Nephron (organoid): ENCODE results near the gene PSORS1C1.
"Not testable (repeated sequence)": the region's sequence is repeated elsewhere in the genome, so short reads cannot be mapped to it uniquely, and the experiment has no call there.

Experiments used
- H3K27ac Mint-ChIP-seq, 3 experiments: 2 replicates each; pipeline ENCODE4 v1.8.0; 2020; ENCODE audit warnings: mixed read lengths in 3 of 3, mild to moderate bottlenecking in 2 of 3, moderate library complexity in 1 of 3
- H3K27me3 Mint-ChIP-seq: 2 replicates; pipeline ENCODE4 v1.8.0; 2021; ENCODE audit warnings: low read depth, mild to moderate bottlenecking, moderate library complexity, mixed read lengths
- H3K36me3 Mint-ChIP-seq: 2 replicates; pipeline ENCODE4 v1.8.0; 2020; ENCODE audit warnings: low read depth, mixed read lengths
- H3K4me1 Mint-ChIP-seq: 2 replicates; pipeline ENCODE4 v1.8.0; 2020; ENCODE audit warnings: mixed read lengths
- H3K4me3 Mint-ChIP-seq, 3 experiments: 2 replicates each; pipeline ENCODE4 v1.8.0; 2020; ENCODE audit warnings: mild to moderate bottlenecking in 3 of 3, mixed read lengths in 3 of 3, moderate library complexity in 2 of 3
- H3K9me3 Mint-ChIP-seq: 2 replicates; pipeline ENCODE4 v1.8.0; 2020; ENCODE audit warnings: mixed read lengths
- TF ChIP-seq, protein P1 (sequence below), 3 experiments: fragments of 200-600 bp; sonication (generic); IDR thresholded peaks; one replicate each; pipeline ENCODE4 v1.5.0; 2021; ENCODE audit warnings: antibody characterized with exemption in 3 of 3; ENCODE audit not compliant: unreplicated experiment in 3 of 3

The PSORS1C1 gene

DNA sequence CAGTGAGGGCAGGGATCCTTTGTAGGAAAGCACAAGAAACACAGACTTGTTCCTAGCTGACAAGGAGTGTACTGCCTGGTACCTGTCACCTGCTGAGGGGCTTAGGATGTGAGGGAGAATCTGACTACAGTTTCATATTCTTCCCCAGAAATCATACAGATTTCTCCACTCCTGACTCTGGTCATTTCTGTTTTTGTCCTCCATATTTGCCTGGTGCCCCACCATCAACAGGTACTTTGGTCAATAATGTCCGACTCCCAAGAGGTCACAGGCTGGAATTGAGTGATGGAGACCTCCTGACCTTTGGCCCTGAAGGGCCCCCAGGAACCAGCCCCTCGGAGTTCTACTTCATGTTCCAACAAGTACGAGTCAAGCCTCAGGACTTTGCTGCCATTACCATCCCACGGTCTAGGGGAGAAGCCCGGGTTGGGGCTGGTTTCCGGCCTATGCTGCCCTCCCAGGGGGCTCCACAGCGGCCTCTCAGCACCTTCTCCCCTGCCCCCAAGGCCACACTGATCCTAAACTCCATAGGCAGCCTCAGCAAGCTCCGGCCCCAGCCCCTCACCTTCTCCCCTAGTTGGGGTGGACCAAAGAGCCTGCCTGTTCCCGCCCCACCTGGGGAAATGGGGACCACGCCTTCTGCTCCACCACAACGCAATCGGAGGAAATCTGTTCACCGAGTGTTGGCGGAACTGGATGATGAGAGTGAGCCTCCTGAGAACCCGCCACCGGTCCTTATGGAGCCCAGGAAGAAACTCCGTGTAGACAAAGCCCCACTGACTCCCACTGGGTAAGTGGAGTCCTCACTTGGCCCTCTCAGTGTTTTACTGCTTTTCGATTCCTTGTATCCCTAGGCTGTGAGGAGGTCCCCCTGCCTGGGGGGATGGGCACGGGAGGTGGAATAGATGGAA, 46.9 kb downstream of the PSORS1C1 start:
- Mint-ChIP-seq H3K36me3 (peaks cover 4% of the 10 kb centered on the region), H3K27me3 (no peaks in the 10 kb centered on the region), H3K4me1 (peaks cover 16% of the 10 kb centered on the region), H3K27ac (no peak overlapping the region), H3K4me3 (peak overlapping the region in 2 of 3 experiments; percentile 35 to 60), H3K9me3 (no peaks in the 10 kb centered on the region)
- TF ChIP-seq, protein P1, sequence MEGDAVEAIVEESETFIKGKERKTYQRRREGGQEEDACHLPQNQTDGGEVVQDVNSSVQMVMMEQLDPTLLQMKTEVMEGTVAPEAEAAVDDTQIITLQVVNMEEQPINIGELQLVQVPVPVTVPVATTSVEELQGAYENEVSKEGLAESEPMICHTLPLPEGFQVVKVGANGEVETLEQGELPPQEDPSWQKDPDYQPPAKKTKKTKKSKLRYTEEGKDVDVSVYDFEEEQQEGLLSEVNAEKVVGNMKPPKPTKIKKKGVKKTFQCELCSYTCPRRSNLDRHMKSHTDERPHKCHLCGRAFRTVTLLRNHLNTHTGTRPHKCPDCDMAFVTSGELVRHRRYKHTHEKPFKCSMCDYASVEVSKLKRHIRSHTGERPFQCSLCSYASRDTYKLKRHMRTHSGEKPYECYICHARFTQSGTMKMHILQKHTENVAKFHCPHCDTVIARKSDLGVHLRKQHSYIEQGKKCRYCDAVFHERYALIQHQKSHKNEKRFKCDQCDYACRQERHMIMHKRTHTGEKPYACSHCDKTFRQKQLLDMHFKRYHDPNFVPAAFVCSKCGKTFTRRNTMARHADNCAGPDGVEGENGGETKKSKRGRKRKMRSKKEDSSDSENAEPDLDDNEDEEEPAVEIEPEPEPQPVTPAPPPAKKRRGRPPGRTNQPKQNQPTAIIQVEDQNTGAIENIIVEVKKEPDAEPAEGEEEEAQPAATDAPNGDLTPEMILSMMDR (IDR thresholded peaks at IDR 0.05; ENCODE audit: unreplicated experiment in 3 of 3) = no peak

DNA sequence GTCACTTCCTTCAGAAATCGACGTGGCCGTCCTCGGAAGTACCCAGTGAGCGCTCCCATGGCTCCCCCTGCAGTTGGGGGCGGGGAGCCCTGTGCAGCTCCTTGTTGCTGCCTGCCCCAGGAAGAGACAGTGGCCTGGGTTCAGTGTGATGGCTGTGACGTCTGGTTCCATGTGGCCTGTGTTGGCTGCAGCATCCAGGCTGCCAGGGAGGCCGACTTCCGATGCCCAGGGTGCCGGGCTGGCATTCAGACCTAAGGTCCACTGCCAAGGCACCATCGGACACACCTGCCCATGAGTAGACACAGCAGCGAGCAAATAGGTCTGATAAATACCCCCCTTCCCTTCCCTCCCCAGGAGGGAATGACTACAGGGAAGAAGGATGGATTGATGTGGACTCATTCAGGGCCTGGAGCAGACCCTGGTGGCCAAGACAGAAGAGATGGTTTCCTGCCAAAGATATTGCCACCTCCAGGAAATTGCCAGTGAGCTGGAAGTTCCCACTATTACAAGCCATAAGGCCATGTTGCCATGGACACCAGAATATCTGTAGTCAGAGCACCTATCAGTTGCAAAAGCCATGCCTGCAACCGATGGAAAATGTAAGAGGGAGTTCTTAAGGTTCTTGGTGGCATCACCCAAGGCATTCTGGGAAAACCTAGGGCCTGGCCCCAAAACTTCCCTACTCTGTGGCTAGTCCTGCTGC, 48.0 kb downstream of the PSORS1C1 start:
- H3K36me3 Mint-ChIP-seq = peaks cover 4% of the 10 kb centered on the region
- H3K4me1 Mint-ChIP-seq = peaks cover 16% of the 10 kb centered on the region
- no peak overlapping the region for H3K4me3 Mint-ChIP-seq
- no peaks in the 10 kb centered on the region for H3K9me3 Mint-ChIP-seq
- no peak overlapping the region for H3K27ac Mint-ChIP-seq
- peaks cover 1% of the 10 kb centered on the region for H3K27me3 Mint-ChIP-seq
- TF ChIP-seq, protein P1 (IDR thresholded peaks at IDR 0.05; ENCODE audit: unreplicated experiment in 3 of 3) = no peak

DNA sequence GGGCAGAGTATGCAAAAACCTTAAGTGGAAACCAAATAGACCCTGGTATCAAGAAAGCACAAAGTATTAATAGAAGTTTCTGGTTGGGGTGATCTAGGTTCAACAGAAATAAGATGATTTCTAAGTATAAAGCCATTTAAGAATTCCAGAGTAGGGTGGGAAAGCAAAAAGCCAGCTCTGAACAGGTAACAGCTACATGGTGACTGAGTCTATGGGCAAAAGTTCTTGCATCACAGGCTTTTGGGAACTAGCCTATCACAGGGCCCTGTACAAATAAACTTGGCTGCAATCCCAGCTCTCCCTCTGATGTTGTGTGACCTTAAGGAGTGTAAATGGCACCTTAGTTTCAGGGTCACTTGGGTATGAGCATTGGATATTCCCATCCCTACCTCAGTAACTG, 49.3 kb downstream of the PSORS1C1 start:
- Mint-ChIP-seq H3K9me3 (no peaks in the 10 kb centered on the region), H3K4me3 (no peak overlapping the region), H3K36me3 (peaks cover 4% of the 10 kb centered on the region), H3K27ac (no peak overlapping the region), H3K4me1 (peaks cover 9% of the 10 kb centered on the region), H3K27me3 (peaks cover 11% of the 10 kb centered on the region)
- TF ChIP-seq, protein P1 (IDR thresholded peaks at IDR 0.05; ENCODE audit: unreplicated experiment in 3 of 3) = no peak

DNA sequence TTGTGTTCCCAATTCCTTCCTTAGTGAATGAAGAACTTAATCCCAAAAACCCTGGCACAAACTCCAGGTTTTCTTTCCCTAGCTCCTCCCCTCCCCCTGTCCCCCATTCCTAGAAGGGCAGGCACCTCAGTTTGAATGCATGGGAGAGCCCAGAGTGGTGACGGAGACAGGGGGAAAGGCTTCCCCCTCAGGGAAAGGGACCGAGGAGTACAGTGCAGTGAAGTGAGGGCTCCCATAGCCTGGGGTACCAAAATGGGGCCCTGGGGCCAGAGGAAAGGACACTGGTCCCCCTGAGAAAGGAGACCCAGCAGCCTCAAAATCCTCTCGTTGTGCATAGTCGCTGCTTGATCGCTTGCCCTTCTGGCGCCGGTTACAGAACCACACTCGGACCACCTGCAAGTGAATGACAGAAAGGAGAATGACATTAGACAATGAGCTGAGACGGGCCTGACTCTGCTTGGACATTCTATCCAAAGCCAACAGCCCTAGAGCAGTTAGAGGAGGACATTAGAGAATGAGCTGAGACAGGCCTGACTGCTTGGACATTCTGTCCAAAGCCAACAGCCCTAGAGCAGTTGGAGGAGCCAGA, 50.0 kb downstream of the PSORS1C1 start:
- H3K4me3 Mint-ChIP-seq, H3K27ac Mint-ChIP-seq, H3K9me3 Mint-ChIP-seq, H3K36me3 Mint-ChIP-seq, H3K4me1 Mint-ChIP-seq: not testable (repeated sequence)
- peaks cover 17% of the 10 kb centered on the region for H3K27me3 Mint-ChIP-seq

DNA sequence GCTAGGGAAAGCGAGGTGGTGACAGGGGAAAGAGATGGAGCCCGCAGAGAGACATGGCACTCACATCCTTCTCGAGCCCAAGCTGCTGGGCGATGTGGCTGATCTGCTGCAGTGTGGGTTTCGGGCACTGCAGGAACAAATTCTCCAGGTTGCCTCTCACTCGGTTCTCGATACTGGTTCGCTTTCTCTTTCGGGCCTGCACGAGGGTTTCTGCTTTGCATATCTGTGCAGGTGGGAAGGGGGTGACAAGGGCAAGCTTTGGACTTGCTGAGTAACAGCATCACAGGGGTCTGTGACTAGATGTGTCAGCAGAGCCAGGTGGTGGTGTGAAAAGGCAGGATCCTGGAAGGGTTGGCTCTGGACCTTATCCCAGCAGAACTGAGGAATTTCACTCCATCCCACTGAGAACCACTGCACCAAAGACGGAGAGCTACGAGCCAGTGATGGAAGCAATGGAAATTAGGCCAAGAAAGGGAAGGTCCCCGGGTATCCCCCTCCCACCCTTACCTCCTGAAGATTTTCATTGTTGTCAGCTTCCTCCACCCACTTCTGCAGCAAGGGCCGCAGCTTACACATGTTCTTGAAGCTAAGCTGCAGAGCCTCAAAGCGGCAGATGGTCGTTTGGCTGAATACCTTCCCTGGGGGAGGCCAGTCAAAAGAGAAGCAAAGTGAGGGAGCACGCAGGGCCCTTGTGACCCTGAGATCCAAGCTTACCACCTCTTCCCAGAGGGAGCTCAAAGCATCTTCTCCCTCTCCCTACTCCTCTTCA, 50.6 kb downstream of the PSORS1C1 start:
- not testable (repeated sequence) for H3K27ac Mint-ChIP-seq, H3K9me3 Mint-ChIP-seq, H3K36me3 Mint-ChIP-seq, H3K4me1 Mint-ChIP-seq, H3K4me3 Mint-ChIP-seq
- peaks cover 23% of the 10 kb centered on the region for H3K27me3 Mint-ChIP-seq

DNA sequence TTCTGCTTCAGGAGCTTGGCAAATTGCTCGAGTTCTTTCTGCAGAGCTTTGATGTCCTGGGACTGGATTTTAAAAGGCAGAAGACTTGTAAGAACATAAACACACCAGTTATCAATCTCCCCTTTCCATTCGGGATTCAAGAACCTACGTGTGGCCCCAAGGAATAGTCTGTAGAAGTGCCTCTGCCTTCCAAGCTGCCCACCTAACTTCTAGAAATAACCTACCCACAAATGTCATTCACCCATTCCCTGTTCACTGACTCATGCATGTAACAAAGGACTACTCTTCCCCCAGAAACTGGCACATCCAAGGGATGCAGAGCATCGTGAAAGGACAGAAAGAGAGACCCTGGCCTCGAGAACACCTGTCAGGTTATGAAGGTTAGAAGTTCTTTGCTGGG, 51.4 kb downstream of the PSORS1C1 start:
- H3K27me3 Mint-ChIP-seq = peaks cover 25% of the 10 kb centered on the region
- no peak overlapping the region for H3K4me3 Mint-ChIP-seq
- no peak overlapping the region for H3K27ac Mint-ChIP-seq
- H3K4me1 Mint-ChIP-seq = no peaks in the 10 kb centered on the region
- H3K36me3 Mint-ChIP-seq = peaks cover 4% of the 10 kb centered on the region
- H3K9me3 Mint-ChIP-seq = no peaks in the 10 kb centered on the region
- TF ChIP-seq, protein P1 (IDR thresholded peaks at IDR 0.05; ENCODE audit: unreplicated experiment in 3 of 3) = no peak
